SU-DHL-6 (cell line): ENCODE data around the gene CRKL.

ENCODE experiments used
- H2AFZ ChIP-seq: fragments of 200-600 bp; sonication (generic); 2 replicates; pipeline ENCODE4 v1.6.1; 2014; ENCODE audit warnings: low read depth, mild to moderate bottlenecking, moderate library complexity, mixed read lengths, antibody characterized with exemption, low read length; ENCODE audit not compliant: severe bottlenecking
- H3F3A ChIP-seq: fragments of 200-600 bp; shearing (Covaris generic); 2 replicates; pipeline ENCODE4 v1.6.0; 2016; ENCODE audit warnings: antibody characterized with exemption, mild to moderate bottlenecking; ENCODE audit not compliant: insufficient read depth
- H3K27ac ChIP-seq: fragments of 200-600 bp; sonication (generic); 2 replicates; pipeline ENCODE4 v1.5.1; 2016; ENCODE audit warnings: low read depth, mild to moderate bottlenecking, low read length, moderate library complexity, mixed read lengths
- H3K27me3 ChIP-seq: fragments of 200-600 bp; sonication (generic), shearing (Covaris generic); 2 replicates; pipeline ENCODE4 v1.6.0; 2014; ENCODE audit warnings: mild to moderate bottlenecking, low read length
- H3K36me3 ChIP-seq: fragments of 200-600 bp; sonication (generic); 2 replicates; pipeline ENCODE4 v1.6.1; 2014; ENCODE audit warnings: mild to moderate bottlenecking, low read length, mixed read lengths
- H3K4me2 ChIP-seq: fragments of 300-600, 200-600 bp; shearing (Covaris generic), sonication (generic); 2 replicates; pipeline ENCODE4 v1.6.0; 2014; ENCODE audit warnings: low read length, low read depth, mild to moderate bottlenecking; ENCODE audit not compliant: poor library complexity, severe bottlenecking
- H3K4me3 ChIP-seq: fragments of 200-600 bp; sonication (generic); 2 replicates; pipeline ENCODE4 v1.5.1; 2014; ENCODE audit warnings: antibody characterized with exemption, low read length, mild to moderate bottlenecking, mixed read lengths; ENCODE audit not compliant: insufficient read depth, poor library complexity, severe bottlenecking
- H3K79me2 ChIP-seq: fragments of 200-600 bp; sonication (generic); 2 replicates; pipeline ENCODE4 v1.6.1; 2014; ENCODE audit warnings: mild to moderate bottlenecking, low read length, moderate library complexity; ENCODE audit not compliant: insufficient read depth
- H3K9ac ChIP-seq: fragments of 200-600 bp; sonication (generic); 2 replicates; pipeline ENCODE4 v1.7.0; 2014; ENCODE audit warnings: mild to moderate bottlenecking, low read length
- H3K9me2 ChIP-seq: fragments of 200-600 bp; sonication (generic); replicated peaks from 2 replicates; pipeline ENCODE4 v1.6.1; 2014; ENCODE audit warnings: low read length; ENCODE audit not compliant: insufficient read depth
- H3K9me3 ChIP-seq: fragments of 200-600 bp; sonication (generic); 2 replicates; pipeline ENCODE4 v1.6.1; 2014; ENCODE audit warnings: low read length, mixed read lengths; ENCODE audit not compliant: insufficient read depth
- H4K20me1 ChIP-seq: fragments of 200-600 bp; sonication (generic); 2 replicates; pipeline ENCODE4 v1.6.1; 2014; ENCODE audit warnings: low read depth, mild to moderate bottlenecking, antibody characterized with exemption, low read length, moderate library complexity, mixed read lengths
- EZH2phosphoT487 ChIP-seq: fragments of 200-600 bp; sonication (generic), shearing (Covaris generic); conservative IDR thresholded peaks from 2 replicates; pipeline ENCODE4 v1.6.1; 2018; ENCODE audit warnings: mild to moderate bottlenecking, antibody characterized with exemption, low read length, moderate library complexity, mixed read lengths
- TF ChIP-seq, protein P1 (sequence below): fragments of 200-600 bp; sonication (generic); IDR thresholded peaks from one replicate; pipeline ENCODE4 v1.5.1; 2017; ENCODE audit warnings: antibody characterized with exemption, mild to moderate bottlenecking, low read length, moderate library complexity; ENCODE audit not compliant: insufficient read depth, poor library complexity, severe bottlenecking

CRKL gene

GRCh38 chr22:20975541-20976290, 58.5 kb downstream of the CRKL start:
- Histone ChIP-seq H2AFZ (no peak overlapping the region), H3K36me3 (no peaks in the 10 kb centered on the region), H3K9ac (no peak overlapping the region), H3K9me2 (no peaks in the 10 kb centered on the region), H4K20me1 (no peaks in the 10 kb centered on the region), H3K27me3 (no peaks in the 10 kb centered on the region), H3K79me2 (no peaks in the 10 kb centered on the region), H3F3A (no peaks in the 10 kb centered on the region), H3K27ac (no peak overlapping the region), H3K4me2 (no peak overlapping the region), H3K9me3 (no peaks in the 10 kb centered on the region), H3K4me3 (no peak overlapping the region)
- no peak for TF ChIP-seq EZH2phosphoT487
- TF ChIP-seq, protein P1, sequence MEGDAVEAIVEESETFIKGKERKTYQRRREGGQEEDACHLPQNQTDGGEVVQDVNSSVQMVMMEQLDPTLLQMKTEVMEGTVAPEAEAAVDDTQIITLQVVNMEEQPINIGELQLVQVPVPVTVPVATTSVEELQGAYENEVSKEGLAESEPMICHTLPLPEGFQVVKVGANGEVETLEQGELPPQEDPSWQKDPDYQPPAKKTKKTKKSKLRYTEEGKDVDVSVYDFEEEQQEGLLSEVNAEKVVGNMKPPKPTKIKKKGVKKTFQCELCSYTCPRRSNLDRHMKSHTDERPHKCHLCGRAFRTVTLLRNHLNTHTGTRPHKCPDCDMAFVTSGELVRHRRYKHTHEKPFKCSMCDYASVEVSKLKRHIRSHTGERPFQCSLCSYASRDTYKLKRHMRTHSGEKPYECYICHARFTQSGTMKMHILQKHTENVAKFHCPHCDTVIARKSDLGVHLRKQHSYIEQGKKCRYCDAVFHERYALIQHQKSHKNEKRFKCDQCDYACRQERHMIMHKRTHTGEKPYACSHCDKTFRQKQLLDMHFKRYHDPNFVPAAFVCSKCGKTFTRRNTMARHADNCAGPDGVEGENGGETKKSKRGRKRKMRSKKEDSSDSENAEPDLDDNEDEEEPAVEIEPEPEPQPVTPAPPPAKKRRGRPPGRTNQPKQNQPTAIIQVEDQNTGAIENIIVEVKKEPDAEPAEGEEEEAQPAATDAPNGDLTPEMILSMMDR = no peak

GRCh38 chr22:20976291-20976877, 59.2 kb downstream of the CRKL start:
- H3K4me3 ChIP-seq = no peak overlapping the region
- no peak overlapping the region for H2AFZ ChIP-seq
- no peaks in the 10 kb centered on the region for H3K36me3 ChIP-seq
- no peak overlapping the region for H3K9ac ChIP-seq
- H3K27ac ChIP-seq = no peak overlapping the region
- no peaks in the 10 kb centered on the region for H3K9me3 ChIP-seq
- no peaks in the 10 kb centered on the region for H3K9me2 ChIP-seq
- H3K79me2 ChIP-seq = no peaks in the 10 kb centered on the region
- H3F3A ChIP-seq = no peaks in the 10 kb centered on the region
- H3K27me3 ChIP-seq = no peaks in the 10 kb centered on the region
- TF ChIP-seq, protein P1 = no peak
- no peak for TF ChIP-seq EZH2phosphoT487
- H4K20me1 ChIP-seq = no peaks in the 10 kb centered on the region
- H3K4me2 ChIP-seq = no peak overlapping the region

- Histone ChIP-seq H2AFZ (no peak overlapping the region), H3K9me3 (no peaks in the 10 kb centered on the region), H3K79me2 (no peaks in the 10 kb centered on the region), H4K20me1 (no peaks in the 10 kb centered on the region), H3K9ac (no peak overlapping the region), H3K9me2 (no peaks in the 10 kb centered on the region), H3K4me3 (no peak overlapping the region), H3F3A (no peaks in the 10 kb centered on the region), H3K27me3 (no peaks in the 10 kb centered on the region), H3K27ac (no peak overlapping the region), H3K36me3 (no peaks in the 10 kb centered on the region), H3K4me2 (no peak overlapping the region)
- TF ChIP-seq, protein P1 = no peak
- TF ChIP-seq EZH2phosphoT487 = no peak
Observed at GRCh38 chr22:20977019-20977418, 59.8 kb downstream of the CRKL start.
